Stimulated activated CD8-positive, alpha-beta memory T cell treated with anti-CD3 and anti-CD28 coated beads, Interleukin-7, amount 100 ng/mL, for 48 hours (primary cell): Measurements from ENCODE around the gene NEK4.
"Not testable (repeated sequence)": the region's sequence is repeated elsewhere in the genome, so short reads cannot be mapped to it uniquely, and the experiment has no call there.

Source experiments
- DNase-seq, 2 donors: peaks; one replicate each; pipeline ENCODE4 v3.0.0-alpha.2; 2020; ENCODE audit warnings: low read depth in 1 of 2; ENCODE audit errors: extremely low read depth in 1 of 2

Gene NEK4

DNA sequence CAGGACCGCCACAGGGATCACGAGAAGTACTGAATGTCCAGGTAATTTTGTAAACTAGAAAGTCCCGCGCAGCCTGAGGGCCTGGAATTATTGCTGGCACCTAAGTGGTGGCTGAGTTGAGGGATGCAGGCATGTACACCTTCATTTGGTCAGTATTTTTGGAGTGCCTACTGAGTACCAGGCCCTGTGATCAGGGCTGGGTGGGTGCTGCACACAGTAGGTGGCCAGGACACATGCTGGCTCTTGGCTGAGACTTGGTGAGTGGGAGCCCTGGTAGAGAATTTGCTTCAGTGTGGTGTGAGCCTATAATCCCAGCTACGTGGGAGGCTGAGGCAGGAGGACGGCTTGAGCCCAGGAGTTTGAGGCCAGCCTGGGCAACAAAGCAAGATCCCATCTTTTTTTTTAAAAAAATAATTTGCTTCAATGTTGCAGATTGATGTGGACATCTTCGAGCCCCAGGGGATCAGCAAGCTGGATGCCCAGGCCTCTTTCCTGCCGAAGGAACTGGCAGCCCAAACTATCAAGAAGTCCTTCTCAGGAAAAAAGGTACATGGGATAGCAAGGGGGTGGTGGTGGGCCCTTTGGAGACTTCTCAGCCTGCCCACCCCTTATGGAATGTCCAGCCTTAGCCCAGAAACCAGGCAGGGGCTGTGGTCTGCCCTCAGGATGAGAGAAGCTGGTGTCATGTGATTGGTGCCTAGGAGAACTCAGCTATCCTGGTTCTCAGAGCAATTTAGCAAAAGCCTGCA is 9.3 kb upstream of the NEK4 start:
- DNase-seq: no peak

DNA sequence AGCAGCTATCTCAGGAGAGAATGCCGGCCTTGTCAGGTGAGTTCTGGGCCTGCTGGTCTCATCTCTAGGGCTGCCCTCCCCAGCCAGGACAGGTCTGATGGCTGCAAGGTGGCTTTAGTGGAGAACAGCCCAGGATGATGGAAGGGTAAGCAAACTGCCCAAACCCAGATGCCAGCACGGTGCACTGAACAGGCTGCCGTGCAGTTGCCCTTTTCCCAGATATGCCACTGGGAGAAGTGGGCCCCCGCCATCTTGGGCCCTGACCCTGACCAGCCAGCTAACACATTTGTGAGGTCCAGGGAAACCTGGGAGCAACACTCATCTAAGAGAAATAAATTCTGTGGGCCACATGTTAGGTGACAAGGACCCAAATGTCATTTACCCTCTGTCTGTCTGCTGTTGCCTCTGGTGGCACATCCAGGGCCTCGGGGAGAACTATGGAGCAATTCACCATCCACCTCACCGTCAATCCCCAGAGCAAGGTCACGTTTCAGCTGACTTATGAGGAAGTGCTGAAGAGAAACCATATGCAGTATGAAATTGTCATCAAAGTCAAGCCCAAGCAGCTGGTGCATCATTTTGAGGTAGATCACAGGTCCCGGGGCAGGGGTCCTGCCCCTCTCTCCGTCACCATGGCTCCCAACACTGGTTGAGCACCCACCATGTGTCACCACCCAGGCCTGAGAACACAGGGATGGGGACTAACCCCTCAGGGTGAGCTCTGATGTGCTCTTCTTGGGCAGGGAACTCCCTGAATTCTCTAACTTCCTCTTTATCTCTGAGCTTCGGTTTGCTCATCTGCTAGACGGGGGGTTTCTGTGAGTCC is 8.5 kb upstream of the NEK4 start:
- DNase-seq: no peak

GRCh38 chr3:52777959-52778805 is 7.4 kb upstream of the NEK4 start:
- DNase-seq: no peak

DNA sequence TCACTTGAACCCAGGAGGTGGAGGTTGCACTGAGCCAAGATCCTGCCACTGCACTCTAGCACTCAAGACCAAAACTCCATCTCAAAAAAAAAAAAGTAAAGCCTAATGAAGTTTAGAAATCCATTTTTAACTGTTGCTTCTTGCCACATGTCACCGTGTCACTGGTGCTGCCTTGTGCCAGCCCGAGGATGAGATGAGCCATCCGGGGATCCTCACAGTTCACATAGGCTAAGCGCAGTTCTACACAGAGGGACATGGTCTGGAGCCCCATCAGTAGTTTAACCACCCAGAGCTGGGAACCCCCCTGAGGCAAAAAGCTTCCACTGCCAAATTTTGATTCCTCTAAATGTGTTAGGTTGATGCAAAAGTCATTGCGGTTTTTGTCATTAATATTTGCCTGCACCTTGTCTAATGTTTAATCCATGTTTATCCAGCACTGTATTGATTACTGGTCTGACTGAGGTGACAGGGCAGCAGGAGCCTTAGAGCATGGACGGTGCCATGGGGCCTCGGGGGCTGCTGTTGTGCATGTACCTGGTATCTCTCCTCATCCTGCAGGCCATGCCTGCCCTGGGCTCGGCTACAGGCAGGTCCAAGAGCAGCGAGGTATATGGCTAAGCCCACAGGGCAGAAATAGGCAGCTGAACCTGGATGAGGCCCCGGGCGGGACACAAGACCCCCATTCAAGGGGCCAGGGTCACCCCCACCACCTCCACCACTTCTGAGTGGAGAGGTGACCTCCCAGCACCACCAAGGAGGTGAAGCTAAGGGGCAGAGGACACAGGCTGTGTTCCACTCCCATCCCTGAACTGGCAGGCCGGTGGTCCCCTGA is 6.6 kb upstream of the NEK4 start, which contains the start of gene ITIH1:
Gene ITIH1, plus strand, starts transcription at position 473 of the 832 bp plus-strand sequence. Its CDS starts 17 bp downstream, at position 490.
- no peak for DNase-seq

GRCh38 chr3:52776486-52776885 is 5.7 kb upstream of the NEK4 start:
- not testable (repeated sequence) for DNase-seq

- no peak for DNase-seq
These were observed 5.1 kb upstream of the NEK4 start for GRCh38 chr3:52775877-52776276.

- no peak for DNase-seq
These were observed 4.4 kb upstream of the NEK4 start for GRCh38 chr3:52774901-52775864.

DNA sequence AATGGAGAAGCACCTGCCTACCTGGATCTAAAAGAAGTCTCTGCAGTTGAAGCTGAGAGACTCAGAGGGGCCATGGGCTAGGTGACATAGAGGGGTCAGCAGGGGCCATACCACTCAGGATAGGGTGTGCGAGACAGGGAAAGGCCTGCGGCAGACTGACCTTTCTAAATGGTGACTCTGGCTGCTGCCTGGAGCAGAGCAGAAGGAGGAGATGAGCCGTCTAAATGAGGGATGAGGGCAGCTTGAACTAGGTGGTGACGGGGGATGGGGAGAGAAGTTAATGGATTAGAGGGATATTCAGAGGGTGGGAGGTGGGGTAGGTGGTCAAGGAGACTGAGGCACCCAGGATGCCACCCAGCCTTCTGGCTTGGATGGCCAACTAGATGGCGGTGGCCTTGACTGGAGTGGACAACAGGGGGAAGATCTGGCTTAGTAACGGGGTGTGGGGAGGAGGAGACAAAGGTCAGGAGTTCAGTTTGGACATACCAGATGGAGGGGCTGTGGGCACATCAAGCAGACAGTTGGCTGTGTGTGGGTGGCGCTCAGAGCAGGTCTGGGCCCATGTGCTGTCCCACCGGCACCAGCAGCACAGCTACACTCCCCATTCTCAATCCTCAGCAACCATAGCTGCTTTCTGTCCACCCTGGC is 3.5 kb upstream of the NEK4 start:
- DNase-seq: no peak

DNA sequence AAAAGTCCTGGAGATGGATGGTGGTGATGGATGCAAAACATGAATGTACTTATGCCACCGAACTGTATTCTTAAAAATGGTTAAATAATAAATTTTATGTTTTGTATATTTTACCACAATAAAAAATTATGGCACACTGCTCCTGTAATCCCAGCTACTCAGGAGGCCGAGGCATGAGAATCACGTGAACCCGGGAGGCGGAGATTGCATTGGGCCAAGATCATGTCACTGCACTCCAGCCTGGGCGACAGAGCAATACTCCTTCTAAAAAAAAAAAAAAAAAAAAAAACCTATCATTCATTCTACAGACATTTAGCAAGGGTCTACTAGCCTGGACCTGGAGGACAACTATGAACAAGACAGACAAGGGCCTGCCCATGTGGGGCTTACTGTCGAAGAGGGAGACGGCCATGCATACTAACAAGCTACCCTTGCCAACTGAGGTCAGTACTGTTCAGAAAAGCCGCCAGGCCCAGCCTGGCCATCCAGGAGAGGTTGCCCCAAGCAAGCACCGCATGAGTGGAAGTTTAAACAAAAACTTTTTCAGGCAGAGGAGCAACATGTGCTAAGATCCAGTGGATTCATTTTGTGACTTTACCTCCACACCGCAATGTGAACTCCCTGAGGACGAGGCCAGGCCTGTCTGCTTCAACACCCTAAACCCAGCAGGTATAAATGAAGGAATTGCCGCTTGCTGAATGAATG is 2.8 kb upstream of the NEK4 start:
- DNase-seq: no peak

DNA sequence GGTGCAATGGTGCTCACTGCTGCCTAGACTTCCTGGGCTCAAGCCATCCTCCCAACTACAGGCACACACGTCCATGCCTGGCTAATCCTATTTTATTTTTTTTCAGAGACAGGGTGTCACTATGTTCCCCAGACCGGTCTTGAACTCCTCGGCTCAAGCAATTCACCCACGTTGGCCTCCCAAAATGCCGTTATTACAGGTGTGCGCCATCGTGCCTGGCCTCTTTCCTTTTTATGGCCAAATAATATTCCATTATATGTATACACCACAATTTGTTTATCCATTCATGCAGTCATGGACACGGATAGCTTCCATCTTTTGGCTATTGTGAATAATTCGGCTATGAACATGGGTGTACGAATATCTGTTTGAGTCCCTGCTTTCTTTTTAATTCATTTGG is 962 bp upstream of the NEK4 start:
- no peak for DNase-seq

- DNase-seq: no peak
These were observed 568 bp upstream of the NEK4 start for GRCh38 chr3:52771334-52771681.

DNA sequence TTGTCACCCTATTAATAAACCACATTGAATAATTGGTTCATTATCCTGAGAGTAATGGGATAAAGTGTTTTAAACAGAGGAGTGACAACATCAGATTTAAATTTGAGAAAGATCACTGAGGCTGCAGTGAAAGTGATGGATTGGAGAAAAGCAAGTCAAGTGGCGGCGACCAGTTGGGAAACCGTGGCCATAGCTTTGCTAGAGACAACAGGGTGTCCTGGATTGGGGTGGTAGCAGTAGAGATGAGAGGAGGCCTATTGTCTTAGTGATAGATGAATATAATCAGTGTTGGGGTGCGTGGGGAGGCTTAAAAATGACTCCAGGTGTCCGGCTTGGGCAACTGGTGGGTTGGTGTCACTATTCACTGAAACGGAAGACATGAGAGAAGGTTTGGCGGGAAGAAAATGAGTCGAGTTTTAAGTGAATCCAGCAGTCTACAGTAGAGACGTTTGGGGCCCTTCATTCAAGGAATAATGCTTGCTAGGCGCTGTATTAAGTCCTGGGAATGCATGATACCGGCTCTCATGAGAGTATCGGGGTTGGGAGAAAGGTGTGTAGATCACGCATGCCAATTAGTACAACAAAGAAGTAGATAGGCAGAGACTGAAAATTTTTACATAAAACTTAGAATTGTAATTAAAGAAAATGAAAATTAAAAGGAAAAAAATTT is 819 bp downstream of the NEK4 start:
- DNase-seq: no peak

- no peak for DNase-seq
These were observed 7.3 kb downstream of the NEK4 start for GRCh38 chr3:52763466-52763865.

DNA sequence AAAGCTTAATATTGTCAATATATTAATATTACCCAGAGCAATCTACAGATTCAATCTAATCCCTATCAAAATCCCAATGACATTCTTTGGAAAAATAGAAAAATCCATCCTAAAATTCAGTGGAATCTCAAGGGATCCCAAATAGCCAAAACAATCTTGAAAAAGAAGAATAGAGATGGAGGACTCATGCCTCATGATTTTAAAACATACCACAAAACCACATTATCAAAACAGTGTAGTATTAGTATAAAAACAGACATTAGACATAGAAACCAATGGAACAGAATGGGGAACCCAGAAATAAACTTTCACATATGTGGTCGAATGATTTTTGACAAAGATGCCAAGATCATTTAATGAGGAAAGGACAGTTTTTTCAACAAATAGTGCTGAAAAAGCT is 14.6 kb downstream of the NEK4 start:
- no peak for DNase-seq

DNA sequence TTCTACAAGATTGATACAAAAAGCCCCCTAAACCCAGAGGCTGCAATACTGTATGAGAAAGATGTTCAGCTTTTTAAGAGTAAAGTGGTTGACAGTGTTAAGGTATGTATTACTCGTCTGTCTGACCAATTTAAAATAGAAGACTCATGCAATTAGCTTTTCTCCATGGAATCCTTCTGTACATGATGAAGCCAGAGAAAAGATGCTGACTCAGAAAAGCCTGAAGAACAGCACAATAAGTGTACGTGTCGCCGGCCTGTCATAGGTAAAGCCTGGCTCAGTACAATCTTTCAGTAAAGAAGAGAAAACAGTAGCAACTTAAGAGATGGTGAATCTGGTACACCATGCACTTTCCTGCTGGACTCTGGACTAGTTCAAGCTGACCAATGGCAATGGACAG is 16.4 kb downstream of the NEK4 start:
- no peak for DNase-seq

- no peak for DNase-seq
These were observed 18.6 kb downstream of the NEK4 start for GRCh38 chr3:52752045-52752660.

DNA sequence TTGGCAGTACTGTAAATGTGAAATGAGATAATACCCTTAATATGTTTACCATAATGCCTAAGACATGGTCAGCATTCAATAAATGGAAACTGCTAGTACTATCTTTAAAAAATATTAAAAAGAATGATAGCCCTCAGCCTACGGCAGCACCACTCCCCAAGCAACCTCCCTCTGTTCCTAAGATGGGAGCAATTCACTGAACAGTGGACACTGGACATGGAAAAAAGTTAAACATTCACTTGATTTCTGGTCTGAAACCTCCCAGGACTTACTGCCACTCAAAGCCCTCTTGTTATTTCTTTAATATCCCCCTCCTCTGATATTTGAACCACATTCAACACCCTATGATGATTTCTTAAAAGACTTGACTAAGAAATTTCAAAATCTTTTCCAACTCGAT is 27.0 kb downstream of the NEK4 start:
- no peak for DNase-seq
